Hindlimb muscle (tissue), 1 donor: Measurements from ENCODE around the gene YPEL1. TPM values are rescaled to one million over a fixed set of nuclear protein-coding genes. Genes with fewer than 3 reads are reported as not detected.
"Not testable (repeated sequence)": the region's sequence is repeated elsewhere in the genome, so short reads cannot be mapped to it uniquely, and the experiment has no call there.

ENCODE experiments used
- DNase-seq: peaks from one replicate; pipeline ENCODE4 v3.0.0-alpha.2; 2013
- polyA plus RNA-seq: library from polyadenylated mRNA; unstranded; fragments of 120-200 nt; gene quantifications from one replicate; pipeline ENCODE4 v1.2.1, GENCODE V29; 2013; ENCODE audit not compliant: insufficient read length

YPEL1 gene
- polyA plus RNA-seq, 1 donor, result 26.8 TPM

DNA sequence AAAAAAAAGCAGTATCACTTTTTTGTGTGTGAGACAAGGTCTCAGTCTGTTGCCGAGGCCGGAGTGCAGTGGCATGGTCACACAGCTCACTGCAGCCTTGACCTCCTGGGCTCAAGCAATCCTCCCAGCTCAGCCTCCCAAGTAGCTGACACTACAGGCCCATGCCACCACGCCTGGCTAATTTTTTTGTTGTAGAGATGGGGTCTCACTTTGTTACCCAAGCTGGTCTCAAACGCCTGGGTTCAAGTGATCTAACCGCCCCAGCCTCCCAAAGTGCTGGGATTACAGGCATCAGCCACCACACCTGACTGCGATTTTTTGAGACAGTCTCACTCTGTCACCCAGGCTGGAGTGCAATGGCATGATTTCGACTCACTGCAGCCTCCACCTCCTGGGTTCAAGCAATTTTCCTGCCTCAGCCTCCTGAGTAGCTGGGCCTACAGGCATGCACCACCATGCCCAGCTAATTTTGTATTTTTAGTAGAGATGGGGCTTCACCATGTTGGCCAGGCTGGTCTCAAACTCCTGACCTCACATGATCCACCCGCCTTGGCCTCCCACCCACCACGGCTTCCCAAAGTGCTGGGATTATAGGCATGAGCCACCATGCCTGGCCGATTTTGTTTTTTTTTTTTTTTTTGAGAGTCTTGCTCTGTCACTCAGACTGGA, 15.3 kb downstream of the YPEL1 start:
- DNase-seq, result not testable (repeated sequence)

DNA sequence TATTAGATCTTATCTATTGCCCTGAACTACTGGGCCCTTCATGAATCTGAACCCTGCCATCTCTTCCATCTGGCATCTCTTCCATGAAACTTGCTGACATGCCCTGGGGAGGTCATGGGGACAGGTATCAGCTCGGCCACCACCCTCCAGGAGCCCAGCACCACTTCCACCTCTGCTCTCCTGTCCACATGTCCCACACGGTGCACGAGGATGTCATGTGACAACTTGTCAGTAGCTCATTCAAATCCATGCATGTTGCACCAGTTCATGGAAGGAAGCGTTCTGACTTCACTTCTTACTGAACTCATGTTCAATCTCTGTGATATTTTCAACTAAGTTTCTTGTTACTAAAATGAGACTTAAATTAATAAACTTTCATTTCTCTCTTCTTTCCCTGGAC, 16.6 kb downstream of the YPEL1 start:
- DNase-seq, result no peak

DNA sequence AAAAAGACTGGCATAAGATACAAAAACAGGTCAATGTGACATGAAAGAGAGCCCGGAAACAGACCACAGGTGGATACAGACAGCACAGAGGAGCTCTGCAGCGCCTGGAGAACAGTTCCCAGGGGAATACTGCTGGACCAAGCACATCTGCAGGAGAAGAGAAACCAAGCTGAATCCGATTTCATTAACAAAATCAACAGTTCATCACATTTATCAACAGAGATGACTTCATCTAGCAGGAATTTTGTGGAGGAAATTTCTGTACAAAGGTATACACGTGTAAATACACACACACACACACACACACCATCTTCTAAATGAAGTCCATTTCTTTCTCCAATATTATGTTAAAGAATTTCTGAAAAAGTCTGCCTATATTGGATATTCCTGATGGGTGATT, 17.1 kb downstream of the YPEL1 start:
- DNase-seq, result no peak

DNA sequence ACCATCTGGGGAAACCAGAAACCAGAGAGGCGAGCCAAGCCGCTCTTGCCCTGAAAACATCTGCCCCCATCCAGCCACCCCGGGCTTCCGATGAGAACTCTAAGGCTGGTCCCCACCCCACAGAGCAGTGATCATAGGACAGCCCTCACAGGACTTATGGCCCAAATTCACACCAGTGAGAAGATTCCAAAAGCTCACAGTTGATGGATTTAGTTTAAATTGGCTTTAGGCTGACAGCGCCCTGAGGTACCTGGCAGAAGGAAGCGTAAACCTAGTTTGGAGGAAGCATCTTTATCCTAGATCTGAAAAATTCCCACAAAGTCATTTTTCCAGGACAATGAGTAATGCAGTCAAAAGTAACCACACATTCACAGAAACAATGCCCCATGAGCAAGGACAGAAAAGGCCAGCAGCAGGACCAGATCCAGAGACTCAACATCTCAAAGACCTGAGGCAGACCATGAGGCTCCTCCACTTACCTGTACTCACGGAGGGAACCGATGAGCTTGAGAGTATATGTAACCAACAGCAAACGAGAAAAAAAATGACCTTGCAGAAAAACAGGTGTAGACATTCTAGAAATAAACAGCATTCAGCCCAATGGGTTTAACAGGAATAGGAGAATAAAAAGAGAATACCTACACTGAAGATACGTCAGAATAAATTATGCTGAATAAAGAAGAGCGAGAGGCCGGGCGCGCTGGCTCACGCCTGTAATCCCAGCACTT, 19.0 kb downstream of the YPEL1 start:
- not testable (repeated sequence) for DNase-seq

DNA sequence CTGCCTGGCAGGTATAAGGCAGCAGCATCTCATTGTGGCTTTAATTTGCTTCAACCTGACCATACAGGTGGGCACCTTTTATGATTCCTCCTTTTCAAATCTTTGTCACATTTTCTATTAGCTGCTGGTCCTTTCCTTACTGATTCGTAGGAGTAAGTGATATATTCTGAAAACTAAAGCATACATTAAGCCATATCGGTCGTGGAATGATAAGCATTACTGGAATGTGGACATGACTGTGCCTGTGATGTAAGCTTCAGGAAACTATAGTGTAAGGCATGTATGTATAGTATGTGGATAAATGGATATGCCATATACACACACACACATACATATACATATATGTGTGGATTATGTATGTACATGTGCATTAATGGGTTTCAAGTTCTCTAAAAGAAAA, 20.8 kb downstream of the YPEL1 start:
- no peak for DNase-seq

DNA sequence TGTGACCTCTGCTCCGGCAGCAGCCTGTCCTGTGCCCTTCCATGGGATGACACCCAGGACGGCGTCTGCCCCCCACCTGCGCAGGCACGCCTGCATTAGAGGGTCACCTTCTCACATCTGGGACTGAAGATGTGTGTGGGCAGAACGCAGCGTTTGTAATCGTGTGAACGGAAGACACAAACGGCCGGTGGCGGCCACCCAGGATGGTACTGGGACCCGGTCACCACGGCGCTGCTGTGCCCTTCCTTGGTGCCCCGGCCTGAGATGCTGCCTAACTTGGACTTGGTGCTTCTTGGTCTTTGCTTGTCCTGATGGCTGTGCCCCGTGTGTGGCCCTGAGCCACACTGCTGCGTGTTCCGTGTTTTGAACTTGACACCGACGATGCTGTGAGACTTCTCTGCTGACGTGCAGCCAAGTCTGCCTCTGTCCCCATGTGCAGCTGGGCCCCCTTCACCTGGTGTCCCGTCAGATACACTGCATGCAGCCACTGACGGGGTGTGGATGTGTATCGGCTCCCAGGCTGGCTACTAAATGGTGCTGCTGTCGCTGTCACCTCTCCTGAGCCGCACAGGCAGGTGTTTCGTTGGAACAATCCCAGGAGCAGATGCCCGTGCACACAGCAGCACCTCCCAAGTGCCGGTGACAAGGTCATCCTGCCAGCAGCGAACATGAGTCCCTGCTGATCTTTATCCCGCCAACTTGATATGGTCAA, 21.4 kb downstream of the YPEL1 start:
- DNase-seq, result no peak

DNA sequence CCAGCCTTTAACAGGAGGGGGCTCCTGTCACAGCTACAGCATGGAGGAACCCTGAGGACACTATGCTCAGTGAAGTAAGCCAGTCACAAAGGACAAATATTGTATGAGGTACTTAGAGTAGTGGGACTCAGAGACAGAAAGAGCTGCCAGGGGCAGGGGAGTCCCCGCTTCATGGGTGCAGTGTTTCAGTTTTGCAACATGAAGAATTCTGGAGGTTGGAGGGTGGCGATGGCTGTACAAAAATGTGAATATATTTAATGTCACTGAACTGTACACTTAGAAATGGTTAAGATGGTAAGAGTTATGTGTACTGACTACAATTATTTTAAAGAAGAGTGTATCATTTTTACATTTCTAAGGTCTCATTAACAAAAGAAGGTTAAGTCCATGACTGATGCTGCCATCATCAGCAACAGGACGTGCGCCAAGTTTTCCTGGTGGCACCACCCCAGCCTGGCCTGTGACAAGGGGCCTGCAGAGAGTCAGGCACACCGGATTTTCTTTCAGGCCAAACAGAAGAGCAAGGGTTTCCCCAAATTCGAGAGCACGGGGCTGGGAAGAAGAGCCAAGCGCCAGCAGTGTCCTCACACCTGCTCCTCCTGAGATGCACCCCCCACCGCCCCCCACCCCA, 22.1 kb downstream of the YPEL1 start:
- no peak for DNase-seq

DNA sequence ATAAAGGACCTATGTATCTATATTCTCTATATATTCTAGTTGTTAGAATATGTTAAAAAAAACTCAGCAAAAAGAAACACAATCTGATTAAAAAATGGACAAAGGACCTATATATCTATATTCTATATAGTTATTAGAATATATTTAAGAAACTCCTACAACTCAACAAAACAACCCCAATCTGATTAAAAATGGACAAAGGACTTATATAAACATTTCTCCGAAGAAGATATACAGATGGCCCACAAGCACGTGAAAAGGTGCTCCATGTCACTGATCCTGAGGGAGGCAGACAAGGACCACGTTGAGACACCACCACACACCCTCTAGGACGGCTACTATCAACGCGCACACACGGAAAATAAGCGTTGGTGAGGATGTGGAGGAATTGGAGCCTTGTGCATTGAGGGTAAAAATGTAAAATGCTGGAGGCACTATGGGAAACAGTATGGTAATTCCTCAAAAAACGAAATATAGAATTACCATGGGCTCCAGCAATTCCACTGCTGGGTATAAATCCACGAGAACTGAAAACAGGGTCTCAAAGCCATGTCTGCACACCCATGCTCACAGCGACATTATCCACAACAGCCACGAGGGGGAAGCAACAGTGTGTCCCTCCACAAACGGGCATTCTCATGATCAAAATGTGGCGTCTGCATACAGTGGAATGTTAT, 22.7 kb downstream of the YPEL1 start:
- peak; percentile 72 for DNase-seq

DNA sequence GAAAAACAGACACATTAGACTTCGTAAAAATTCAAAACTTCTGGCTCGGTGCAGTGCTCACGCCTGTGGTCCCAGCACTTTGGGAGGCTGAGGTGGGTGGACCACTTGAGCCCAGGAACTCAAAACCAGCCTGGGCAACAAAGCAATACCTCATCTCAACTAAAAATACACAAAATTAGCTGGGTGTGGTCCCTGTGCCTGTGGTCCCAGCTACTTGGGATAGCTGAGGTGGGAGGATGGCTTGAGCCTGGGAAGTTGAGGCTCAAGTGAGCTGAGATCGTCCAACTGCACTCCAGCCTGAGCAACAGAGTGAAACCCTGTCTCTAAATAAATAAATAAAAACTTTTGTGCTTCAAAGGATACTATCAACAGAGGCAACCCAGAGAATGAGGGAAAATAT, 23.7 kb downstream of the YPEL1 start:
- no peak for DNase-seq

DNA sequence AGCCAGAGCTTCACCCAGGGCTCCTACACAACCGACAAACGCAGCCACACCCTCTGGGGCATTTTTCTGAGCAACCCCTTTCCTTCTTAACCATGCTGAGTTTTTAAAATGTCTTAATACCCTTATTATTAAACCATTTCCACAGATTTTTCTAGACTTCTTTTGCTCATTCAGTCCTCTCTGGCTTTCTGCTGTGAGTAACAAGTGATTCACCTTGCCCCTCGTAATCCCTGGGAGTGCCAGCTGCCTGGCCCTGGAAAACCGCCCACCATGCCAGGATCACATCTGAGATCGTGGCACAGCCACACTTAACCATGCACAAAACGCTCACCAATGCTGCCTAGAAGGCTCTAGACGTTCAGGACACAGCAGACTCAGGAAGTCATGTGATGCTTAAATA, 25.4 kb downstream of the YPEL1 start:
- DNase-seq, result no peak

DNA sequence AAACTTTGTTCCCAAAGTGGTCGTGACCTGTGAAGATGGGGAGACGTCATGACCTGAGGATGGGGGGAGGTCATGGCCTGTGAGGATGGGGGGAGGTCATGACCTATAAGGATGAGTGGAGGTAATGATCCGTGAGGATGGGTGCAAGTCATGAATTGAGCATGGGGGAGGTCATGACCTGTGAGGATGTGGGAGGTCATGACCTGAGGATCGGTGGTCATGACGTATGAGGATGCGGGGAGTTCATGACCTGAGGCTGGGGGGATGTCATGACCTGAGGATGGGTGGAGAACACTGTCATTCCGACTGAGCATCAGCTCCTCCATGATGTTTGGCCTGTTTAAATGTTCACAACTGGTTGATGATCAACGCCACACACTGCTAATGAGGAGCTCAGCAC, 25.9 kb downstream of the YPEL1 start:
- DNase-seq, result no peak

DNA sequence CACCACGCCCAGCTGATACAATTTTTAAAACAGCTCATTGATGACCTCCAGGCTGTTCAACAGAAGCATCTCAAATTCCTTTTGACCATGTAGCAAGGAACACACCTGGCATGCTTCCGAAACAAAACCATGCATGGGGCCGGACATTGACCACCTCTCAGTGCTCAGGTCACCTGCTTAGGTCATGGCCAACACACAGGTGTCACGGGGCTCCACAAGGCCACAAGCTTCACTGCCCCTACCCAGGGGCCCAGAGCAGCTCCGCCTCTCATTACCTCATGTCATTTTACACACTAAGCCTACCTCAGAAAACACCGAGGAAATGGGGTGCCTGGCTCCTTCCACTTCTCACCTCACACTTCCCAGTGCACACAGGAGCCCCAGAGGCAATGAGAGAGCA, 26.6 kb downstream of the YPEL1 start:
- no peak for DNase-seq

DNA sequence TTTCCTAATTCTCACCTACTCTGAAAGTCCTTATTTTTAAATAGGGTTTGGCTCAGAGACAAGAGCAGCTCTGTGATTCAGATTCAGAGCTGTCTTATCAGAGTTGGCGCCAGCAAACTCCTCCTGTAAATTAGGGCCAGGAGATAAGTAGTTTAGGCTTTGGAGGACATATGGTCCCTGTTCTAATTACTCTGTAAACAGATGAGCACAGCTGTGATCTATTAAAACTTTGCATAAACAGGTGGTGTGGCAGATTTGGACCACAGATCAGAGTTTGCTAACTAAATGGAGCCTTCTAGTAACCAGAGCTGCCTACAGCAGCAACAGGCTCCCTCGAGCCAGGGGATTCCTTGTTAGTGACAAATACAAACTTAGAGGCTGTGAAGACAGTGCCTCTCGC, 27.9 kb downstream of the YPEL1 start:
- DNase-seq, result no peak

DNA sequence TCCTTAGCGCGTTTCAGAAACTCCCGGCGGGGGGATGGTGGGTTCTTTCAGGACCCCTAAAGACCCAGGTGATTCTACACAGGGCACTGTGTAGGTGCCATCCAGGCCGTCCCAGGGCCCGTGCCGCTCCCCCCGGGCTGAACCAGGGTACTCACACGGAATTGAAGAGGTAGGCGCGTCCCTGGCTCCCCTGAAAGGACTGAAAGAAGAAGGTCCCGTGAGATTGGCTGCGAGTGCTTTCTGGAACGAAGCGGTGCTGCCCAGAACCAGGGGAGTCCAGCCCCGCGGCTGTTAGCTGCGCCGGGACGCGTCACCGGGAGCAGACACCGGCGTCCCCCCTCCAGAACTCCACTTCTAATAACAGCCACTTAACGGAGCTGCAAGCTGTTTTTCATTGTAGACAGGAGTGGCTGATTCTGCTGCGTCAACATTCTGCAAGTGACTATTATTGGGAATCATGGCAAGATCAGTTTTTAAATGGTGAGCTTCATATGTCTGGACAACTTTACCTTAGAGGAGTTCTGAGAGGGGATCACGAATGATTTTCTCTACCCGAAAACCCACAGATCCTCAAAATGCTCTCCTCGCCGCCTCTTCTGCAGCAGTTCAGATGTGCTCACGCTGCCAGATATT, 31.8 kb downstream of the YPEL1 start:
- no peak for DNase-seq

DNA sequence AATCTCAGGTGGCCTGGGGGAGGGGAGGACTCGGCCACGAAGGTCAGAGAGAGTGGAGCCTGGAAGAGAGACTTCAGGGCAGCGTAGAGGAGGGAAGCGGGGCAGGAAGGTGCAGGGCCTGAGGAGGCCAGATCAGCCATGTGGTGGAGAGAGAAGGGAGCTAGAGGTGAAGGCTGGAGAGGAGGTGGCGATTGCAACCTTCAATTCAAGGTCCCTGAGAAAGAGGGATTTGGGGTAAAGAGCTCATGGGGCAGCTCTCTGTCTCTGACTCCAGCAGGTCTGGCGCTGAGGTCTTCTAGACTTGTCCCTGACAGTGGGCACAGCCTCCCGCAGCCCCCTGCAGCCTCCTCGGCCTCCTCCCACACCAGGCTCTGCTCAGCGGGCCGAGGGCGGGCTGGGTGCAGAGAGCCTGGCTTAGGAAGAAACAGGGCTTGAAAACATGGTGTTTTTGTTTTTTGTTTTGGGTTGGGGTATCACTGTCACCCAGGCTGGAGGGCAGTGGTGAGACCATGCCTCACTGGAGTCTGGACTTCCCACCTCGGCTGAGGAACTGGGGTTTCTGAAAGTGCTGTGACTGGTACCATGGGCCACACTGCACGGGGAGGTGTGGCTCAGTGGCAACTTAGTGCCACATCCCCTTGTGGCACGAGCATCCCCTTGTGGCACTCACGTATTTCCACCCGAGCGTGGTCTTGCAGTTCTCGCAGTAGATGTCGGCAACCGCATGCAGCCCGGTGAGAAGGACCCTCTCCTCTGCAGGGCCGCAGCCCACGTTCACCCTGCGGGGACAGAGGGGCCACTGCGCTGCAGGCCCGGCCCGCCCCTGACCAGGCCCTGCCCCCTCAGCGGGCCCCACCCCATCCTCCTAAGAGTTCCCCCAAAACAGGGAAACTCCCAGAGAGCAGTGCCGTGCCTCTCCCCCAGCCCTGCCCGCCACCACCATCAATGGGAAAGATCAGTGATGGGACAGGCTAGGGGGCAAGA, 32.6 kb downstream of the YPEL1 start:
- no peak for DNase-seq

DNA sequence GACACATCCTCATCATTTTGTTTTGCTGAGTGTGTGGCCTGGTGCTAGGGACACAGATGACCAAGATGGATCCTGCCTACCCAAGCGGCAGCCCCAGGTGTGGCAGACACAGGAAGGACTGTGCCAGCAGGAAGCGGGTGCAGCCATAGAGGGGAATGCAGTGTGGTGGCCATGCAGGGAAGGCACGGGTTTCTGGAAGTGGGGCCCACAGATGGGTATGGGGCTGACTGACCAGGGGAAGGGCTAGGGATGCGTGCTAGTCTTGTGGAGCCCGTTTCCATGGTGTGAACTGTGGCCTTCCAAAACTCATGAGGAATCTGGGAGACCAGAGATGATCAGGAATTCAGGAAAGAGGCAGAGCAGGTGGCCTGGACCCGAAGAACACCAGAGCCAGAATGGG, 33.5 kb downstream of the YPEL1 start:
- DNase-seq, result no peak

DNA sequence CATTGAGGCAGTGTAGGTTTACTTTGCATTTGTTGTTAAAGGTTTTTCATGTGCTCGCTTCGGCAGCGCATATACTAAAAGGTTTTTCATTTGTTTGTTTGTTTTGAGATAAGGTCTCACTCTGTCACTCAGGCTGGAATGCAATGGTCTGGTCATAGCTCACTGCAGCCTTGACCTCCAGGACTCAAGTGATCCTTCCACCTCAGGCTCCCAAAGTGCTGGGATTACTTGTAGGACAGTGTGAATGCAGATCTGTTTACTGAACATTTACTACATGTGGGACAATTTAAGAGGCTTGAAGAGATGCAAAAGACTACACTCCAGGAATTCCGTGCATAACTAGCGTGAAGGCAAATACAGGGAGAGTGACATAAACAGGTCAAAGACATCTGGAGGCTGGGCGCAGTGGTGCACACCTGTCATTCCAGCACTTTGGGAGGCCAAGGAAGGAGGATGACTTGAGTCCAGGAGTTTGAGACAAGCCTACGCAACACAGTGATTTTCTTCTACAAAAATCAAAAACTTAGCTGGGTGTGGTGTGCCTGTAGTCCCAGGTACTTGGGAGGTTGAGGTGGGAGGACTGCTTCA, 34.1 kb downstream of the YPEL1 start:
- no peak for DNase-seq

DNA sequence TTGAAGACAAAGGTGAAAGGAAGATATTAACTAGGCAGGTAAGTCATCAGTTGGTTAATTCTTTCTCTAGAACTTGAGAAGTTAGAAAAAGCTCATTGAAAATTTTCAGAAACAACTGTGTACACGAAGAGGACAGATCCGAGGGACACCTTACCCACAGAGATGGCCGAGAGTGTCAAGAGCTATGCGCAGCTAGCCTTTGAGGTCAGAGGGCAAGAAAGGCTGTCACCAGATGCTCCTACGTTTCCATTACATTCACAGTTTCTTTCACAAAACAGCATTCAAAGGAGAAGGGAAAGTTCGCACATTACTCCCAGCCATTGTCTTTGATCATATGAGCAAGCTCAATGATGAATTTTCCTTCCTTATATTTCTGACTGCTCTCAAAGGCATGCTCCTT, 34.8 kb downstream of the YPEL1 start:
- DNase-seq, result no peak

DNA sequence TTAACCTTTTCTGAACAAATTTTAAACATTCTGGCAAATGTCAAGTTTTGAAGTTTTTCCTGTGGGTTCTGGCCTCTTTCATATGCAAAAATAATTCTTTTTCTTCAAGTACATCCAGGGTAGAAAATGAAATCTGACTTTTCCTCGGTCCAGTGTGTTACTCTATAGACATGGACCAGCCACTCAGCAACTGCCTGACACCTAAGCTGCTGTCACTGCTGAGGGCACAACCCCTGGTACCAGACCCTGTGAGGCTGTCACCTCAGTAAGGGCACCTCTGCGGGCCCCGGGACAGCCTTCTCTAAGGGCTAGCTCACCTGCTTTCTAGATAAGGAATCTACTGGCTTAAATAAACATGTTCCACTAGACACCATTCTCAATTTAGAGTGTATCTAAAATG, 36.0 kb downstream of the YPEL1 start:
- DNase-seq, result no peak
